Heart right ventricle (tissue), 16 donors: Measurements from ENCODE around the gene ADCY5. TPM values are rescaled to one million over a fixed set of nuclear protein-coding genes. Genes with fewer than 3 reads are reported as not detected.
A peak's percentile ranks its signal among the peaks of the same experiment; 100 is the strongest.

Experiments
- ATAC-seq, 8 donors: fragments of 200-7000 bp; cut with Tn5 transposase; one replicate each; pipeline ENCODE4 v1.9.1; 2020; ENCODE audit warnings: mild to moderate bottlenecking in 8 of 8, moderate library complexity in 8 of 8, moderate number of reproducible peaks in 1 of 8
- DNase-seq, 2 donors: peaks; one replicate each; pipeline ENCODE4 v3.0.0-alpha.2; 2020
- H3K27ac ChIP-seq, 10 donors: fragments of 200-600 bp; sonication (generic) in 2 of 10; one replicate each; pipeline versions ENCODE4 v1.5.0 to v1.8.0; 2020 to 2022; ENCODE audit warnings: mild to moderate bottlenecking in 3 of 10
- H3K27me3 ChIP-seq, 7 donors: fragments of 200-600 bp; one replicate each; pipeline ENCODE4 v1.8.0; 2021 to 2022; ENCODE audit warnings: mild to moderate bottlenecking in 2 of 7
- H3K36me3 ChIP-seq, 9 donors: fragments of 200-600 bp; sonication (generic) in 1 of 9; one replicate each; pipeline versions ENCODE4 v1.5.0 to v1.8.0; 2020 to 2022; ENCODE audit warnings: mild to moderate bottlenecking in 2 of 9
- H3K4me1 ChIP-seq, 9 donors: fragments of 200-600 bp; sonication (generic) in 1 of 9; one replicate each; pipeline versions ENCODE4 v1.5.0 to v1.8.0; 2020 to 2022; ENCODE audit warnings: mild to moderate bottlenecking in 4 of 9
- H3K4me3 ChIP-seq, 10 donors: fragments of 200-600 bp; sonication (generic) in 2 of 10; one replicate each; pipeline versions ENCODE4 v1.5.0 to v1.8.0; 2020 to 2022; ENCODE audit warnings: mild to moderate bottlenecking in 7 of 10, moderate library complexity in 2 of 10
- H3K9me3 ChIP-seq, 11 donors: fragments of 200-600 bp in 10 of 11; sonication (generic) in 2 of 11; one replicate each; pipeline versions ENCODE4 v1.5.0 to v1.8.0; 2013 to 2022; ENCODE audit warnings: mild to moderate bottlenecking in 2 of 11, control low read depth in 1 of 11, moderate library complexity in 1 of 11
- WGBS, 2 donors: extraction: QIAGEN DNeasy Blood & Tissue Kit; methylation state at CpG; one replicate each; pipeline ENCODE4 v1.1.7; 2013; ENCODE audit warnings: inconsistent platforms in 1 of 2; 5-methylcytosine and 5-hydroxymethylcytosine counted together
- intact Hi-C, 10 donors: fragments of 100-400 bp; cut with DNase I; formaldehyde crosslinking; loops; one replicate each; pipeline versions ENCODE4 v1.11.1 to v1.14.2; 2022
- polyA plus RNA-seq, 2 donors: library from polyadenylated mRNA; stranded (reverse); fragments of 200-250 nt; gene quantifications; one replicate each; pipeline ENCODE4 v1.2.3, GENCODE V29; 2013
- total RNA-seq, 10 donors: library from RNA; stranded (reverse); fragmentation: NEBNext Ultra II Directional in 3 of 10; extraction: Animal tissue kit (Norgen Biotek cat#: 25700) in 3 of 10; gene quantifications; one replicate each; pipeline versions ENCODE4 v1.2.1 to v1.2.4, GENCODE V29; 2021 to 2023
- TF ChIP-seq, protein P1 (sequence below), 9 donors: fragments of 200-600 bp; sonication (generic) in 2 of 9; IDR thresholded peaks; one replicate each; pipeline versions ENCODE4 v1.5.0 to v1.8.0; 2021 to 2022; ENCODE audit warnings: antibody characterized with exemption in 9 of 9, mild to moderate bottlenecking in 5 of 9, moderate library complexity in 1 of 9
- donor health status: Arrhythmogenic right ventricular cardiomyopathy.
- donor health status: ischemic (EF 13 %, LVEDD 7.1; RV severe dilation, severe dysfunction).
- donor health status: healthy with polysubstance abuse.
- donor health status: DM: no; HTN: yes; CAD: no.
- donor health status: DM: no; HTN: no; CAD: no.
- donor health status: ischemic (EF 25% LVEDD 6.9; RV normal size, moderate dysfunction).
- donor health status: ischemic (EF 25% LVEDD 5.7; RV mildly dilated, moderate dysfunction).
- donor health status: healthy.
- donor health status: DM: yes; HTN: yes; CAD: no.
- donor health status: Ischemic cardiomyopathy.
- donor health status: ischemic (EF 35%, LVEDD 5.7; RV mildly dilated, moderate dysfunction).
- donor health status: nonischemic (EF 11% LVEDD 7.7; RV severe dilation, severe dysfunction).
- donor health status: DM: yes; HTN: yes; CAD: no.
- donor health status: PGD.
- donor health status: ischemic (EF 29% LVEDD 5.4; RV normal size, mild dysfunction).
- donor health status: nonischemic (EF 23%, LVEDD 6.1; RV moderate dilation, normal function).

Gene ADCY5
- total and polyA plus RNA-seq, 12 donors, result 37.2 to 245 (median 198) TPM

DNA sequence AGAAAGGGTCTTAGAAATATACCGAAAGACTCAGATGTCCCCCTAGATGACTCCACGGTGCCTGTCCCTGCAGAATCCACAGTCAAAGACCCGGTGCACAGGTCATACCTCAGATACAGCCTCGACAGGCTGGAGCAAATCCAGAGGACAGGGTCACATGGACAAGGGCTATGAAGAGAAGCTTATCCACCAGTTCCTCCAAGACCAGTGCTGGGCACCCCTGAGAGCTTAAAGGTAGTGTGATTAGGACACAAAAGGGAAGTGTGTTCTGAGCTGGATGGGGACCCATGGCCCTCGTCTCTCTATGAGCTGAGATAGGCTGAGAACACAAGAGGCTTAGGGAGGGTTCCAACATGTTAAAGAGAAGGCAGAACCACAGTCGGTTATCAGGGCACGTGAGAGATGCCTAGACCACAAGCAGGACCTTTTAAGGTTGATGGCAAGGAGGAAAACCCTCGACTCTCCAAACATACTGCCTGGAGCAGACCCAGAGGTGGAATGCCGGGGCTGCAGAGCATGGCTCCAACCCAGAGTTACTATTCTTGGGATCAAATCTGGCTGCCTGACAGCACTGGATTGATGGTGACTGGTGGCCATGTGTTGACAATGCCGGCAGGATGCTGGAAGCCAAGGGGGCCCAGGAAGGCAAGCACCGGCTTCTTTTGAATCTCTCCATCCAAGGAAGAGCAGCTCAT, 46.9 kb downstream of the ADCY5 start:
- peak overlapping the region; percentile 65 to 94 (median 86) for H3K27ac ChIP-seq
- ATAC-seq, result peak; percentile 60 to 88 (median 78)
- no peaks in the 10 kb centered on the region for H3K27me3 ChIP-seq
- 44 to 54% methylated on average over 11 of the region's 11 CpGs for WGBS, 2 donors
- intact Hi-C loops, result no loop called here
- TF ChIP-seq, protein P1, sequence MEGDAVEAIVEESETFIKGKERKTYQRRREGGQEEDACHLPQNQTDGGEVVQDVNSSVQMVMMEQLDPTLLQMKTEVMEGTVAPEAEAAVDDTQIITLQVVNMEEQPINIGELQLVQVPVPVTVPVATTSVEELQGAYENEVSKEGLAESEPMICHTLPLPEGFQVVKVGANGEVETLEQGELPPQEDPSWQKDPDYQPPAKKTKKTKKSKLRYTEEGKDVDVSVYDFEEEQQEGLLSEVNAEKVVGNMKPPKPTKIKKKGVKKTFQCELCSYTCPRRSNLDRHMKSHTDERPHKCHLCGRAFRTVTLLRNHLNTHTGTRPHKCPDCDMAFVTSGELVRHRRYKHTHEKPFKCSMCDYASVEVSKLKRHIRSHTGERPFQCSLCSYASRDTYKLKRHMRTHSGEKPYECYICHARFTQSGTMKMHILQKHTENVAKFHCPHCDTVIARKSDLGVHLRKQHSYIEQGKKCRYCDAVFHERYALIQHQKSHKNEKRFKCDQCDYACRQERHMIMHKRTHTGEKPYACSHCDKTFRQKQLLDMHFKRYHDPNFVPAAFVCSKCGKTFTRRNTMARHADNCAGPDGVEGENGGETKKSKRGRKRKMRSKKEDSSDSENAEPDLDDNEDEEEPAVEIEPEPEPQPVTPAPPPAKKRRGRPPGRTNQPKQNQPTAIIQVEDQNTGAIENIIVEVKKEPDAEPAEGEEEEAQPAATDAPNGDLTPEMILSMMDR (IDR thresholded peaks at IDR 0.05), result no peak
- DNase-seq, result peak; percentile 61 to 86
- peaks cover 14 to 98% (median 65%) of the 10 kb centered on the region in 9 donors for H3K4me1 ChIP-seq
- no peaks in the 10 kb centered on the region for H3K36me3 ChIP-seq
- no peaks in the 10 kb centered on the region for H3K9me3 ChIP-seq
- peak overlapping the region in 7 of 10 donors; percentile 14 to 37 (median 28) for H3K4me3 ChIP-seq

DNA sequence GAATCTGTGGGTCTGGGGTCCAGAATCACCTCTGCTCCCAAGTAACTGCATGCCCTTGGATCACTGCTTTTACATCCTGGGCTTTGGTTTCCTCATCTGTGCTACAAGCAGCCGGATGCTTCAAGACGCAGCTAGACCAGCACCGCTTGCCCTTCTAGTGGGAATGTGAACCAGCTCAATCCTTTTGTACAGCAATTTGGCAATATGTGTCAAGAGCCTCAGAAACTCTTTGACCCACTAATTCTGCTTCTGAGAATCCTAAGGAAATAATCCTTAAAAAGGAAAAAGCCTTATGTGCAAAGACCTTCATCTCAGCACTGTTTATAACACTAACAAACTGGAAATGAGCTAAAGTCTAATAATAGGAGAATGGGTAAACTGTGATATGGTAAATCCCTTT, 48.7 kb downstream of the ADCY5 start:
- Histone ChIP-seq H3K9me3 (no peaks in the 10 kb centered on the region), H3K27ac (peak overlapping the region; percentile 43 to 94 (median 86)), H3K36me3 (no peaks in the 10 kb centered on the region), H3K4me3 (peak overlapping the region in 1 of 10 donors; percentile 5), H3K4me1 (peaks cover 11 to 96% (median 54%) of the 10 kb centered on the region in 9 donors), H3K27me3 (no peaks in the 10 kb centered on the region)
- intact Hi-C loops, result no loop called here
- ATAC-seq (no peak), DNase-seq (no peak)
- WGBS, 2 donors, result 82 to 86% methylated on average over 3 of the region's 3 CpGs
- TF ChIP-seq, protein P1 (IDR thresholded peaks at IDR 0.05), result no peak

DNA sequence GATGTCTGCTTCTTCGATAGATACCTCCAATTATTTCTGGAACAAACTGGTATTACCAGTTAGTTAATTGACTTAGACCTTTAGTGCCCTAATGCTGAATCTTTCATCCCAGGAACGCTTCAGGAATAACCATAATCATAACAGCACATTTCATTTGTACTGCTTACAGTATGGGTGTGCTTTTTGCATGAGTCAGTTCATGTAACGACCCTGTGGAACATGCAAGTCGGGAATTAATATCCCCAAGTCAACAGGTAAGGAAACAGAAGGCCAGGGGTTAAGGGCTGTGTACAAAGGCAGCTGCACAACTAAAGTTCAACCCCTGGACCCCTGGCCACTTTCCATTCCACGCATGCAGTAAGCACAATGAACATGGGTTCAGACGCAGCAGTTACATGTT, 49.2 kb downstream of the ADCY5 start:
- intact Hi-C loops, result no loop called here
- TF ChIP-seq, protein P1 (IDR thresholded peaks at IDR 0.05), result no peak
- ATAC-seq, result no peak

DNA sequence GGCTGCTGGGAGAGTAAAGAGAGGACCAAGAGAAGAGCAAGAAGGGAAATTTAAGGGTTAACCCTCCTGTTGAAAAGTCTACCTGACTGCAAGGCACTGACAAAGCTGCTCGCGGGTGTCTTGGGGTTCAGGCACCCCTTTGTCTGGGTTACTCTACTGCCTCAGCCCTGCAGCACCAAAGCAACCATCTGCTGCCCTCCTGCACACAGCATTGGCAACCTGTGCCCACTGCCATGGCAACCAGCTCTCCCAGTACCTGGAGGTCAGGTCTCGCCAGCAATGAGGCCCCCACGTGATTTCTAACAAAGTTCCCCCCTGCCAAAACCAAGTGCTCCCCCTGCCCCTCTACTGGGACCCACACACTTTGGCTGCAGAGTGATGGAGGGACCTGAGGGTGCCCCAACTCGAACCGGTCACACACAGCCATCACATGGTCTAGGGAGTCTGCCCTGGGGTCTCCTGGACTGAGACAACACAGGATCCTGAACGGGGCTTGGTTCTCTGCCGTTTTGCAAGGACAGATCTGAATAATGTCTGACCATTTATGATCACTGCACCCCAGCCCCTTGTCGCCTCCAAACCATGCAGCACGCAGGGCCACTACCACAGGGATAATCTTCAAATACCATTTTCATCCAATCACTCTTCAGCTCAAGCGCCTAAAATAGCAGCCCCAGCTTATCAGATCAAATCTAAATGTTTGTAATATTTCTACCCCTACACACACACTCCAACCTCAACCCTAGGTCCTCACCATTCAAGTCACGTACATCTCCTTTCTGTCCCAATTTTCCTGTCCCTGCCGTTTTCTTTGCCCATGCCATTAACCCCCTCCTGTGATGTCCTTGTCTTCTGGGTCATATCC, 50.7 kb downstream of the ADCY5 start:
- TF ChIP-seq, protein P1 (IDR thresholded peaks at IDR 0.05), result no peak
- intact Hi-C loops, result loop anchor here in 1 of 10 donors (1.0 kb wide), 1 partner anchor 37 kb away; no protein-coding TSS in a partner anchor
- H3K4me1 ChIP-seq, result peaks cover 9 to 96% (median 50%) of the 10 kb centered on the region in 9 donors
- H3K9me3 ChIP-seq, result no peaks in the 10 kb centered on the region
- H3K27me3 ChIP-seq, result no peaks in the 10 kb centered on the region
- DNase-seq, result no peak
- no peak overlapping the region for H3K4me3 ChIP-seq
- ATAC-seq, result no peak
- no peaks in the 10 kb centered on the region for H3K36me3 ChIP-seq
- 43 to 54% methylated on average over 13 of the region's 13 CpGs for WGBS, 2 donors
- peak overlapping the region in 8 of 10 donors; percentile 20 to 94 (median 90) for H3K27ac ChIP-seq

More for the DNA sequence above, 49.2 kb downstream of the ADCY5 start:
- no peak overlapping the region for H3K4me3 ChIP-seq
- no peaks in the 10 kb centered on the region for H3K36me3 ChIP-seq
- no peaks in the 10 kb centered on the region for H3K27me3 ChIP-seq
- 53 to 63% methylated on average over 6 of the region's 6 CpGs for WGBS, 2 donors
- peak overlapping the region in 7 of 10 donors; percentile 78 to 94 (median 91) for H3K27ac ChIP-seq
- no peaks in the 10 kb centered on the region for H3K9me3 ChIP-seq
- no peak for DNase-seq
- H3K4me1 ChIP-seq, result peaks cover 13 to 96% (median 54%) of the 10 kb centered on the region in 9 donors
